ENCODE data around the gene SLC47A2.

Gene SLC47A2

GRCh38 chr17:19743101-19744100 lies 27.0 kb upstream of the SLC47A2 start:
- no peak overlapping the region for H3K9ac ChIP-seq (ENCODE audit: low read depth, low read length)
- DNase-seq: no peak
- H3K9me3 ChIP-seq (ENCODE audit: insufficient read depth, low read length, severe bottlenecking): no peaks in the 10 kb centered on the region
- no peaks in the 10 kb centered on the region for H3K27me3 ChIP-seq (ENCODE audit: insufficient read depth, low read length, poor library complexity)
- no peak overlapping the region for H3K4me2 ChIP-seq (ENCODE audit: insufficient read depth, low read length)
- H3K27ac ChIP-seq (ENCODE audit: low read length): no peak overlapping the region
- no peak for TF ChIP-seq EZH2 (IDR thresholded peaks at IDR 0.05; ENCODE audit: borderline replicate concordance, low read depth, low read length, severe bottlenecking)
- peaks cover 2% of the 10 kb centered on the region; the same call in 1 of the 2 replicates for H4K20me1 ChIP-seq (ENCODE audit: insufficient read depth, low read length)
- H3K79me2 ChIP-seq (ENCODE audit: insufficient read depth, low read length): no peaks in the 10 kb centered on the region
- no peak for ATAC-seq (ENCODE audit: insufficient read depth, low read depth)
- no peaks in the 10 kb centered on the region for H3K36me3 ChIP-seq (ENCODE audit: insufficient read depth, low read length)
- H3K4me3 ChIP-seq (ENCODE audit: low read depth in 1 of 2, low read length in 2 of 2): no peak overlapping the region
- H3K4me1 ChIP-seq (ENCODE audit: insufficient read depth, low read length): no peaks in the 10 kb centered on the region
- H2AFZ ChIP-seq (ENCODE audit: low read depth, low read length): no peak overlapping the region

- Histone ChIP-seq H3K9me3 (ENCODE audit: insufficient read depth, low read length, severe bottlenecking) (no peaks in the 10 kb centered on the region), H3K4me1 (ENCODE audit: insufficient read depth, low read length) (no peaks in the 10 kb centered on the region), H3K27me3 (ENCODE audit: insufficient read depth, low read length, poor library complexity) (no peaks in the 10 kb centered on the region), H3K36me3 (ENCODE audit: insufficient read depth, low read length) (no peaks in the 10 kb centered on the region), H3K79me2 (ENCODE audit: insufficient read depth, low read length) (no peaks in the 10 kb centered on the region), H4K20me1 (ENCODE audit: insufficient read depth, low read length) (peaks cover 2% of the 10 kb centered on the region; the same call in 1 of the 2 replicates), H3K4me3 (ENCODE audit: low read depth in 1 of 2, low read length in 2 of 2) (no peak overlapping the region), H3K27ac (ENCODE audit: low read length) (no peak overlapping the region), H3K9ac (ENCODE audit: low read depth, low read length) (no peak overlapping the region), H2AFZ (ENCODE audit: low read depth, low read length) (no peak overlapping the region), H3K4me2 (ENCODE audit: insufficient read depth, low read length) (no peak overlapping the region)
- DNase-seq: no peak
- no peak for TF ChIP-seq CTCF (IDR thresholded peaks at IDR 0.05; ENCODE audit: borderline replicate concordance, extremely low read depth, low read length, poor library complexity, severe bottlenecking)
- TF ChIP-seq EZH2 (IDR thresholded peaks at IDR 0.05; ENCODE audit: borderline replicate concordance, low read depth, low read length, severe bottlenecking): no peak
- ATAC-seq (ENCODE audit: insufficient read depth, low read depth): no peak
Observed at GRCh38 chr17:19742495-19742894, 26.1 kb upstream of the SLC47A2 start.

- TF ChIP-seq EZH2 (IDR thresholded peaks at IDR 0.05; ENCODE audit: borderline replicate concordance, low read depth, low read length, severe bottlenecking) (no peak), CTCF (IDR thresholded peaks at IDR 0.05; ENCODE audit: borderline replicate concordance, extremely low read depth, low read length, poor library complexity, severe bottlenecking) (no peak)
- Histone ChIP-seq H3K27ac (ENCODE audit: low read length) (no peak overlapping the region), H3K4me3 (ENCODE audit: low read depth in 1 of 2, low read length in 2 of 2) (no peak overlapping the region), H3K9ac (ENCODE audit: low read depth, low read length) (no peak overlapping the region), H2AFZ (ENCODE audit: low read depth, low read length) (no peak overlapping the region), H4K20me1 (ENCODE audit: insufficient read depth, low read length) (peaks cover 2% of the 10 kb centered on the region; the same call in 1 of the 2 replicates), H3K4me1 (ENCODE audit: insufficient read depth, low read length) (no peaks in the 10 kb centered on the region), H3K4me2 (ENCODE audit: insufficient read depth, low read length) (no peak overlapping the region), H3K9me3 (ENCODE audit: insufficient read depth, low read length, severe bottlenecking) (no peaks in the 10 kb centered on the region), H3K79me2 (ENCODE audit: insufficient read depth, low read length) (no peaks in the 10 kb centered on the region), H3K36me3 (ENCODE audit: insufficient read depth, low read length) (no peaks in the 10 kb centered on the region), H3K27me3 (ENCODE audit: insufficient read depth, low read length, poor library complexity) (no peaks in the 10 kb centered on the region)
- ATAC-seq (ENCODE audit: insufficient read depth, low read depth) (no peak), DNase-seq (no peak)
Observed at GRCh38 chr17:19741832-19742457, 25.6 kb upstream of the SLC47A2 start.

GRCh38 chr17:19740933-19741332 lies 24.5 kb upstream of the SLC47A2 start:
- Histone ChIP-seq H3K9ac (ENCODE audit: low read depth, low read length) (no peak overlapping the region), H3K9me3 (ENCODE audit: insufficient read depth, low read length, severe bottlenecking) (no peaks in the 10 kb centered on the region), H3K4me3 (ENCODE audit: low read depth in 1 of 2, low read length in 2 of 2) (no peak overlapping the region), H2AFZ (ENCODE audit: low read depth, low read length) (no peak overlapping the region), H3K79me2 (ENCODE audit: insufficient read depth, low read length) (no peaks in the 10 kb centered on the region), H3K27ac (ENCODE audit: low read length) (no peak overlapping the region), H3K4me2 (ENCODE audit: insufficient read depth, low read length) (no peak overlapping the region), H3K4me1 (ENCODE audit: insufficient read depth, low read length) (no peaks in the 10 kb centered on the region), H3K36me3 (ENCODE audit: insufficient read depth, low read length) (no peaks in the 10 kb centered on the region), H4K20me1 (ENCODE audit: insufficient read depth, low read length) (peaks cover 2% of the 10 kb centered on the region; the same call in 1 of the 2 replicates), H3K27me3 (ENCODE audit: insufficient read depth, low read length, poor library complexity) (no peaks in the 10 kb centered on the region)
- DNase-seq: no peak
- no peak for TF ChIP-seq EZH2 (IDR thresholded peaks at IDR 0.05; ENCODE audit: borderline replicate concordance, low read depth, low read length, severe bottlenecking)
- no peak for ATAC-seq (ENCODE audit: insufficient read depth, low read depth)

All from DND-41 (cell line).